Neural cell (in vitro differentiated cells): ENCODE data around the gene CIART. TPM values are rescaled to one million over a fixed set of nuclear protein-coding genes. Genes with fewer than 3 reads are reported as not detected.

Experiments
- H2AFZ ChIP-seq: fragments of 200-600, 300-800 bp; sonication (generic), shearing (Covaris generic); 2 replicates; pipeline ENCODE4 v1.6.0; 2014; ENCODE audit warnings: low read depth, mild to moderate bottlenecking, antibody characterized with exemption, low read length, moderate library complexity
- H3F3A ChIP-seq: fragments of 200-600 bp; shearing (Covaris generic); 2 replicates; pipeline ENCODE4 v1.6.1; 2016; ENCODE audit warnings: mild to moderate bottlenecking, moderate library complexity, mixed read lengths, antibody characterized with exemption, low read length; ENCODE audit not compliant: insufficient read depth, poor library complexity, severe bottlenecking
- H3K27ac ChIP-seq: fragments of 200-600, 300-800 bp; sonication (generic), shearing (Covaris generic); 2 replicates; pipeline ENCODE4 v1.5.1; 2014; ENCODE audit warnings: mild to moderate bottlenecking, low read length, moderate library complexity
- H3K27me3 ChIP-seq: fragments of 300-800, 200-600 bp; sonication (generic), shearing (Covaris generic); 2 replicates; pipeline ENCODE4 v1.6.0; 2014; ENCODE audit warnings: mild to moderate bottlenecking, low read depth, low read length, moderate library complexity; ENCODE audit not compliant: insufficient read depth
- H3K36me3 ChIP-seq: fragments of 300-800, 200-600 bp; sonication (generic), shearing (Covaris generic); 2 replicates; pipeline ENCODE4 v1.5.1; 2014; ENCODE audit warnings: mild to moderate bottlenecking, antibody characterized with exemption, low read length, moderate library complexity; ENCODE audit not compliant: insufficient read depth
- H3K4me2 ChIP-seq: fragments of 300-800, 200-600 bp; sonication (generic), shearing (Covaris generic); 2 replicates; pipeline ENCODE4 v1.6.0; 2014; ENCODE audit warnings: mild to moderate bottlenecking, low read length
- H3K4me3 ChIP-seq: fragments of 300-800, 200-600 bp; sonication (generic), shearing (Covaris generic); 2 replicates; pipeline ENCODE4 v1.5.1; 2014; ENCODE audit warnings: mild to moderate bottlenecking, low read length, moderate library complexity
- H3K79me2 ChIP-seq: fragments of 200-600 bp; shearing (Covaris generic); replicated peaks from 2 replicates; pipeline ENCODE4 v1.6.0; 2014; ENCODE audit warnings: mild to moderate bottlenecking, low read length, moderate library complexity; ENCODE audit not compliant: insufficient read depth
- H3K9ac ChIP-seq: fragments of 300-800, 200-600 bp; sonication (generic), shearing (Covaris generic); 2 replicates; pipeline ENCODE4 v1.6.1; 2016; ENCODE audit warnings: mild to moderate bottlenecking, low read length, mixed read lengths
- H3K9me2 ChIP-seq: fragments of 200-600 bp; shearing (Covaris generic); 2 replicates; pipeline ENCODE4 v1.6.1; 2016; ENCODE audit warnings: mild to moderate bottlenecking, low read length, mixed read lengths; ENCODE audit not compliant: insufficient read depth
- H3K9me3 ChIP-seq: fragments of 200-600, 300-800 bp; sonication (generic), shearing (Covaris generic); 2 replicates; pipeline ENCODE4 v1.6.1; 2016; ENCODE audit warnings: mild to moderate bottlenecking, mixed run types, low read length, moderate library complexity, mixed read lengths
- H4K20me1 ChIP-seq: fragments of 200-600 bp; shearing (Covaris generic); 2 replicates; pipeline ENCODE4 v1.6.1; 2016; ENCODE audit warnings: mild to moderate bottlenecking, mixed run types; ENCODE audit not compliant: insufficient read depth
- CTCF ChIP-seq: fragments of 450-650 bp; IDR thresholded peaks from 2 replicates; pipeline ENCODE4 v1.5.1; 2014; ENCODE audit warnings: antibody characterized with exemption, mild to moderate bottlenecking, moderate library complexity; ENCODE audit not compliant: poor library complexity, severe bottlenecking
- EP300 ChIP-seq: fragments of 450-650 bp; conservative IDR thresholded peaks from 2 replicates; pipeline ENCODE4 v1.6.1; 2014; ENCODE audit warnings: antibody characterized with exemption, mild to moderate bottlenecking, moderate library complexity; ENCODE audit not compliant: poor library complexity, severe bottlenecking
- EZH2 ChIP-seq: fragments of 200-600, 300-800 bp; shearing (Covaris generic), sonication (generic); IDR thresholded peaks from 2 replicates; pipeline ENCODE4 v1.6.1; 2014; ENCODE audit warnings: antibody characterized with exemption, low read length, borderline replicate concordance, mild to moderate bottlenecking; ENCODE audit not compliant: insufficient read depth, poor library complexity, severe bottlenecking
- MXI1 ChIP-seq: fragments of 450-650 bp; conservative IDR thresholded peaks from 2 replicates; pipeline ENCODE4 v1.6.1; 2014; ENCODE audit warnings: antibody characterized with exemption, mild to moderate bottlenecking; ENCODE audit not compliant: poor library complexity, severe bottlenecking
- POLR2AphosphoS5 ChIP-seq: IDR thresholded peaks from 2 replicates; pipeline ENCODE4 v1.6.1; 2012
- RAD21 ChIP-seq: fragments of 450-650 bp; conservative IDR thresholded peaks from 2 replicates; pipeline ENCODE4 v1.6.1; 2014; ENCODE audit warnings: antibody characterized with exemption, mild to moderate bottlenecking, moderate library complexity
- REST ChIP-seq: IDR thresholded peaks from 2 replicates; pipeline ENCODE4 v1.6.1; 2012; ENCODE audit warnings: borderline replicate concordance
- SMC3 ChIP-seq: fragments of 450-650 bp; conservative IDR thresholded peaks from 2 replicates; pipeline ENCODE4 v1.6.1; 2014; ENCODE audit warnings: antibody characterized with exemption, mild to moderate bottlenecking, moderate library complexity; ENCODE audit not compliant: poor library complexity
- TAF1 ChIP-seq: IDR thresholded peaks from 2 replicates; pipeline ENCODE4 v1.6.1; 2012; ENCODE audit warnings: low read depth
- polyA plus RNA-seq: library from polyadenylated mRNA; depleted of rRNA; stranded (reverse); fragments of >200 nt; gene quantifications from 2 replicates; pipeline ENCODE4 v1.2.3, GENCODE V29; 2014

Gene CIART
- polyA plus RNA-seq, 1 donor from 2014 or later, result 7.3 TPM

GRCh38 chr1:150243003-150243402 lies 39.4 kb upstream of the CIART start:
- no peak overlapping the region for H3K27ac ChIP-seq
- H4K20me1 ChIP-seq, result no peaks in the 10 kb centered on the region
- H3K36me3 ChIP-seq, result no peaks in the 10 kb centered on the region
- no peak overlapping the region for H3K9ac ChIP-seq
- H3K9me2 ChIP-seq, result no peaks in the 10 kb centered on the region
- TF ChIP-seq CTCF, result no peak
- H3K4me2 ChIP-seq, result no peak overlapping the region
- no peaks in the 10 kb centered on the region for H3K27me3 ChIP-seq
- no peaks in the 10 kb centered on the region for H3K9me3 ChIP-seq
- H3K4me3 ChIP-seq, result no peak overlapping the region
- no peak overlapping the region for H2AFZ ChIP-seq
- H3K79me2 ChIP-seq, result no peaks in the 10 kb centered on the region
- no peaks in the 10 kb centered on the region for H3F3A ChIP-seq

- Histone ChIP-seq H3K79me2 (no peaks in the 10 kb centered on the region), H3K9ac (no peak overlapping the region), H3K27me3 (no peaks in the 10 kb centered on the region), H3K4me3 (no peak overlapping the region), H4K20me1 (no peaks in the 10 kb centered on the region), H3K36me3 (no peaks in the 10 kb centered on the region), H3K4me2 (no peak overlapping the region), H2AFZ (no peak overlapping the region), H3K9me3 (no peaks in the 10 kb centered on the region), H3K27ac (no peak overlapping the region), H3F3A (no peaks in the 10 kb centered on the region), H3K9me2 (no peaks in the 10 kb centered on the region)
- TF ChIP-seq MXI1 (no peak), RAD21 (no peak), SMC3 (no peak), REST (no peak), POLR2AphosphoS5 (no peak), EP300 (no peak), CTCF (no peak), TAF1 (no peak), EZH2 (no peak)
Observed at GRCh38 chr1:150249936-150250335, 32.4 kb upstream of the CIART start.
